ENCODE data around the gene RTP5.
"Not testable (repeated sequence)": the region's sequence is repeated elsewhere in the genome, so short reads cannot be mapped to it uniquely, and the experiment has no call there.

Gene RTP5

DNA sequence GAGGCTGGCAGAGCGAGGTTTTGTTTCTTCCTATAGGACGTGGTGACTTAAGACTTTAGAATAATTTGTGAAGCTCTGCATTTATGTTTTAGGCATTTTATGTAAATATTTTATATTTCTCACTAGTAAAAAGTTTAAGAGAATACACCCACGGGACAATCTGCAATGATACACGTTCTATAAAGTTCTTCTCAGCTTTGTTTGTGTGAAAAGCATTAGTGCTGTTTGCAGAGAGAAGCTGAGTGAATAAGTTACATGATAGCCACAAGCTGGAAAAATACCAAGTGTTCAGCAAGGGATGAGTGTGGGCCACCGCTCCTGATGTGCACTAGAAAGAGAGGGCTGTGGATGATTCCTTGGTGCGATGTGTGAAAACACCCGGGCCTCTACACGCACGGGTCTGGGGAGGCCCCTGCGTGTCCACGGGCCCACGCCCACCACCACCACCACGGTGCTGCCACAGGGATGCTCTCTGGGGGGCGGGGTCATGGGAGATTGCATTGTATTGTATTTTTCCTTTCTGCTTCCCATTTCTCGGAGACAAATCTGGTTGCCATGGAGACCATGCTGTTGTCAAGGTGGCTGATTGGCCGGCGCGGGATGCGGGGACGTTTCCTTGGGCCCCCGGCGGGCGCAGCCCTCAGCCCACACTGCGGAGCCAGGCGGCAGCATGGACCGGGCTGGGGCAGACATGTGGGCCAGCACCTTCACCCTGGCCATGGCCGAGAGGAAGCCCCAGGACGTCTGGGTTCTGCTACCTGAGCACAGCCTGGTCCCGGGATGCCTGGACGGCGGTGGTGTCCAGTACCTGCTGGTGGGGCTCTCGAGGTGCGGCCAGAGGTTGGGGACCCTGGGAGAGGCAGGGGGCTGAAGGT is at the start of gene RTP5:
Gene RTP5 (plus strand): TSS at position 643 of the 875 bp plus-strand sequence. CDS start 28 bp downstream, at position 671.
- no peak within 1 kb of the TSS for H3K27ac ChIP-seq
- DNase-seq (ENCODE audit: low read depth, low spot score) = no peak

DNA sequence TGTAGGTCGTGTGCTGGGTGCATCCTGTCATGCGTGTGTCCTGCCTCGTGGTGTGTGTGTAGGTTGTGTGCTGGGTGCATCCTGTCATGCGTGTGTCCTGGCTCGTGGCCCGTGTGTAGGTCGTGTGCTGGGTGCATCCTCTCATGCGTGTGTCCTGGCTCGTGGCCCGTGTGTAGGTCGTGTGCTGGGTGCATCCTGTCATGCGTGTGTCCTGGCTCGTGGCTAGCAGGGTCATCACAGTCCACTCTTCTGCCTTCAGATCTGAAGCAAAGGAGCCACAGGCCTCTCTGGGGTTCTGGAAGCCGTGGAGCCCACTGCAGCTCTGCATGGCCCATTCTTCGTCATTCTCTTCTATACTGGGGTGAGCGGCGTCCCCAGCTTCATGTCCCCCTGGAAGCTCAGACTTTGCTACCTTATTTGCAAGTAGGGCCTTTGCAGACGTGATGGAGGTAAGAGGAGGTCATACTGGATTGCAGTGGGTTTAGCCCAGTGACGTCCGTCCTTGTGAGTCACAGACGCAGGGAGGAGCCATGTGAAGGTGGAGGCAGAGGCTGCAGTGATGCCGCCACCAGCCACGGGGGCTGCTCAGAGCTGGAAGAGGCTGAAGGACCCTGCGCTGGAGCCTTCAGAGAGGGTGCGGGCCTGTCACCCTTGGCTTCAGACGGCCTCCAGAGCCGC is 49.4 kb upstream of the RTP5 start:
- not testable (repeated sequence) for DNase-seq (ENCODE audit: low read depth, low spot score); H3K27ac ChIP-seq

DNA sequence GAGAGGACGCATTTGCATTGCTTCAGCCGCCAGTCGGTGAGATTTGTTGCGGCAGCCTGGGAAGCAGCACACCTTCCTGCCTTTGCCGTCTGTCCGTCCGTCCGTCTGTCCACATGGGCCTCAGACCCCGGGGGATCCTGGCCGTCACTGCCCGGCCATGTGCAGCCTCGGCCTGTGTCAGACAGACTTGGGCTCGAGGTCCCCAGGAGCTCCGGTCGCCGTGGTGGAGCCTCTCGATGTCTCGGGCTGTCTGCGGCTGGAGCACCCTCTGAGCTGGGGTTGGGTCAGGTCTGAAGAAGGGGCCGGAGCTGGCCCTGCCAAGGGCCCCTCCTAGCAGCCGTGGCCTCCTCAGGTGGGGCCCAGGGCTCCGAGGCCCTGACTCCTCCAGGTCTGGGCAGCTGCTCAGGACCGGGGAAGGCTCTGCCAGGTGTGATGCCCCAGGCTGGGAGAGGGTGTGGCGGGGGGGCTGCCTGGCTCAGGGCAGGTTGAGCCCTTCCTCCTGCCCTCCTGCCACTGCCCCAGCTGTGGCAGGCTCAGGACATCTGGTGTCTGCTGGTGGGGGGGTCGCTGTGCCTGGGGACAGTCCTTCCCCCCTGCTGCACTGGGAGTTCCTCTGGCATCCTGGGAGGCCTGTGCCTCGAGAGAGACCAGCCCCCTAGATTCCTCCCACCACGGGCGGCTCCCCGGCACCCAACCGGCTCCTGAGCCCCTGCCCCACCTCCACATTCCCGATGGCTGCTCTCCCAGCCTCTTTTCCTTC is 48.7 kb upstream of the RTP5 start:
- DNase-seq (ENCODE audit: low read depth, low spot score) = no peak
- H3K27ac ChIP-seq = no peak overlapping the region

DNA sequence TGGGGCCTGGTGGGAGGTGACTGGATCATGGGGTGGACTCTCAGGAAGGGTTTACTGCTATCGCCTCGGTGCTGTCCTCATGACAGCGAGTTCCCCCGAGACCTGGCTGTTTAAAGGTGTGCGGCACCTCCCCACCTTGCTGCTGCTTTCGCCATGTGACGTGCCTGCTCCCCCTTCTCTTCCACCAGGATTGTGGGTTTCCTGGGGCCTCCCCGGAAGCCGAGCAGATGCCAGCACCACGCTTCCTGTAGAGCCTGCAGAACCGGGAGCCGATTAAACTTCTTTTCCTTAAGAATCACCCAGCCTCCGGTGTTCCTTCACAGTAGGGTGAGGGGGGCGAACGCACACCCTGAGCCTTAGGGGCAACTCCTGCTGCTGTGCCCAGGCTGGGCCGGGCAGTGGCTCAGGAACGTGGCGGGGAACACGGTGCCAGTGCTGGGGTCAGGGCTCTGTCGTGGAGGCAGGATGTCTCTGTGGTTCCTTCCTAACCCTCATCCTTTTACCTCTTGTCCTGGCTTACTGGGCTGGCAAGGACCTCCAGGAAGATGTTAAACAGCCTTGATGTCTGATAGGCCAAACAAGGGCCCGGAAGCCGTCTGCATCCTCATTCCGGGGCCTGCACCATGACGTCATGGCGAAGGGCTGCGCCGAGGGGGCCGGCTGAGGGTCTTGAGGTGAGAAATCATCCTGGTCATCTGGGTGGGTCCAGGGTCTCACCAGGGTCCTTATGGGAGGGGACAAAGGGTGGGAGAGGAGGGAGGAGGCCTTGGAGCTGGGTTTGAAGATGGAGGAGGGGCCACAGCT is 47.9 kb upstream of the RTP5 start:
- DNase-seq (ENCODE audit: low read depth, low spot score) = no peak
- no peak overlapping the region for H3K27ac ChIP-seq

DNA sequence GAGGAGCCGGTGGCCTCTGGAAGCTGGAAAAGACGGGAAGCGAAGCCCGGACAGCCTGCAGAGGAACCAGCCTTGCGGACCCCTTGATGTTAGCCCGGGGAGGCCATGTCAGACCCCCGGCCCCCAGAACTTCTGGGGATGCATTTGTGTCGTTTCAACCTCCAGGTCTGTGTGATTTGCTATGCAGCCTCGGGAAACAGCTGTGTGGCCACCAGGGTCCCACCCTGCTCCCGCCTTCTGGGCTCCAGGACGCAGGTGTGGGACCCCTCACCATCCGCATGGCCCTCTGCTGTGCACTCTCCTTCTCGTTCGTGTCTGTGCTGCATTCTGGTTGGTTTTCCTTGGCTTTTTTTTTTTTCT is 47.3 kb upstream of the RTP5 start:
- no peak for DNase-seq (ENCODE audit: low read depth, low spot score)
- H3K27ac ChIP-seq = no peak overlapping the region

DNA sequence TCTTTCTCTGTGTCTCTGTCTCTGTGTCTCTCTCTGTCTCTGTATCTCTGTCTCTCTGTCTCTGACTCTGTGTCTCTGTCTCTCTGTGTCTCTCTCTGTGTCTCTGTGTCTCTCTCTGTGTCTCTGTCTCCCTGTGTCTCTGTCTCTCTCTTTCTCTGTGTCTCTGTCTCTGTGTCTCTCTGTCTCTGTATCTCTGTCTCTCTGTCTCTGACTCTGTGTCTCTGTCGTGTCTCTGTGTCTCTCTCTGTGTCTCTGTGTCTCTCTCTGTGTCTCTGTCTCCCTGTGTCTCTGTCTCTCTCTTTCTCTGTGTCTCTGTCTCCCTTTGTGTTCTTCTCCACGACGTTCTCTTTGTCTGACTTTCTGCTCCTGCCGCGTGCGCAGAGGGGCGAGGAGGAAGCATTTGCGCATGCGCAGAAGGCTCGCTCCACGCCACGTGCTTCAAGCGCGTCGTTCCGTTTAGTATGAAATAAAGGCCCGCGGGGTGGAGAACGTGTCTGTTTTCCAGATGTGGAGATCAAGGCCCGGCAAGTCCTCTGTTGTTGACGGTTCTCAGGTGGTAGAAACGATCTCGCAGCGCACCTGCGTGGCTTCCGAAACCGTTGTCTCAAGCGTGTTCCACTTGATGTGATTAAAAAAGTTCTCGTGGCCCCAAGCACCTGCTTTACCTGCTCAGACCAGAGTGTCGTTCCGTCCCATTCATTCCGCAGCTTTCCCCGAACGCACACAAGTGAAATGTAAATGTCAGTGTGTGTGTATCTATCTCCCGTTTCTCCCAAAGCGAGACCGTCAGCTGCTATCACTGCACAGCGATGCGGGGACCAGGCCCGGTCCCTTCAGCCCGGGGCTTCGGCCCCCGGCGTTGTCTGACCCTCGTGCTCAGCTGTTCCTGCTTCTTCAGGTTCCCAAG is 45.7 kb upstream of the RTP5 start:
- DNase-seq (ENCODE audit: low read depth, low spot score); H3K27ac ChIP-seq: not testable (repeated sequence)

DNA sequence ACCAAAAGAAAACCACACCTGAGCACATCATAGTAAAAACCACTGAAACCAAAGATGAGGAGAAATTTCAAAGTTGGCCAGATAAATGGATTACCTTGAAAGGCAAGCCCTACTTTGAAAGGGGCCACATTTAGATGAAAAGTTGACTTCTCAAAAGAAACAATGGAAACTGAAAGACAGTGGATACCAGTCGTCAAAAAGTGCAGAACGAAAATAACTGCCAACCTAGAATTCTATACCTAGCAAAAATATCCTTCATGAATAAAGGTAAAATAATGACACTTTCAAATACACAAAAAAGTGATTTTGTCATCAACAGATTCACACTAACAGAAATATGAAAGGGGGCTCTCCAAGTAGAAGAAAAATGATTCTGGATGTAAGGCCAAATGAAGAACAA is 42.1 kb upstream of the RTP5 start:
- H3K27ac ChIP-seq = no peak overlapping the region
- DNase-seq (ENCODE audit: low read depth, low spot score) = no peak

DNA sequence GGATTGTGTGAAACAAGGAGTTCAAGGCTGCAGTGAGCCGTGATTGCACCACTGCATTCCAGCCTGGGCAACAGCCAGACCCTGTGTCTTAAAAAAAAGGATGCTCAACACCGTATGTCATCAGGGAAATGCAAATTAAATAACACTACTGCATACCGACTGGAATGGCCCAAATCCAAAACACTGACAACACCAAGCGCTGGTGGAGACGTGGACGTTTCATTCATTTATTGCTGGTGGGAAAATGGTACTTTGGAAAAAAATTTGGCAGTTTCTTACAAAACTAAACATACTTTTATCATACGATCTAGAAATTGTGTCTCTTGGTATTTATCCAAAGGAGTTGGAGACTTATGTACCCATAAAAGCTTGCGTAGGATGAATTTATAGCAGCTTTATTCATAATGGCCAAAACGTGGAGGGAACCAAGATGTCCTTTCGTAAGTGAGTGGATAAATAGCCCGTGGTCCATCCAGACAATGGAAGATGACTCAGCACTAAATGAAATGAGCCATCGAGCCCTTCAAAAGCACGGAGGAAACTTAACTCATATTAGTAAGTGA is 36.3 kb upstream of the RTP5 start:
- DNase-seq (ENCODE audit: low read depth, low spot score) = no peak
- no peak overlapping the region for H3K27ac ChIP-seq

DNA sequence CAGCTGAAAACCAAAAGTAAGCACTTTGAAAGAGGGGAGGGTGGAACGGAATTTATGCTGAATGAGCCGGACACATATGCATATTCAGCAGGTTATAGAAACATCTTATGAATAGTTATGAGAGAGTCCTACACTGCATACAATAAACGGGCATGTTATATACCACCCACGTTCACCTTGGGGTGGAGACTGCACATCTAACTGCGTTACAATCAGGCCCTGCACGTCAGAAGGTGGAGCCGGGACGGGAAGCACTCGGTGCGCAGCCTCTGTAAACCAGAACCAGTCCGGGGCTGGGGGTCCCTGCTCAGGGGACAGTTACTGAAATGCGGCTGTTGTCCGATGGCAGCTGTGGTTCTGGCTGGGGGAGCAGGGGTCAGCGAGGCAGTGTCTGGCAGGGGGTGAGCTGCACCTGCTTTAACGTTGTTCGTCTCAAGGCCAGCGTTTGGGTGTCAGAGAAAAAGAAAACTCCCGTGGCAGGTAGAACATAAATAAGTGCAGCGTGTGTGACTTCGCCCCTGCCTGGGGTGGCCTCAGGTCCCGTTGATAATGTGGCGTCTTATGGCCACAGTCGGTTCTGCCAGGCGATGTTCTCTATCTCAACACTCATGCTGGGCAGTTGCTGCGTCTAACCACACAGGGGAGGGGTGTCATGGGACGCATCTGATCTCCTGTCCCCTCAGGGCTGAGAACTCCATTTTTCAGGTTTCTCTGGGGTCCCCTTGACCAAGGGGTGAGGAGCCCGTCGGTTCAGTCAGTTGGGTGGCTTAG is 35.6 kb upstream of the RTP5 start:
- not testable (repeated sequence) for DNase-seq (ENCODE audit: low read depth, low spot score); H3K27ac ChIP-seq

DNA sequence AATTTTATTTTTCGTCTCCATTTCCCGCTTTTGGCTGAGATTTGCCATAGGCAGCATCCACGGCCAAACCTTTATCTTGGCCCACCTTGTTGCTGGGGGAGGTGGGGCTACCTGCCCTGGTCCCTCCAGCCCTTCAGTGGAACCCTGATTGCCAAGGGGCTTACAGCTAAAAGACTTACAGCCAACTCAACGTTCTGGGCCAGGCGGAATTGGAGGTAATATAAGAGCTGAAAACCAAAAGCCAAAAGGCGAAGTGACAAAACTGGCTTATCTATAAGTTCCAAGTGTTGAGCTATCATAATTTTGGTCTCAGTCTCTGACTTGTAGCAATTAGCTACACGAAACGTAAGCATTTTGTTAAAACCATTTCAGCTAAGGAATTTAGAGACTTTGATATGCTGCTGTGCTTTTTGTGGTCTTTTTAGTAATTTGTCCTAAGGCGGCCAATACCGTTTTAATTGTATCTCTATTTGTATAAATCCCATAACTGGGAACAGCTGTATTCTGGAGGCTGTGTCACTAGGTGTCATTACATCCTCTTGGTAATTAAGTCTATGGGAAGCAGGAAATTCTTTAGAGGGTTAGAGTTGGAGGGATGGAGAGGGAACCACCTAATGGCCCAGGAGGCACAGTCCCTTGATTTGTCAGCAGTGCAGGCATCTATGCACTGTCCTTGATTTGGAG is 34.9 kb upstream of the RTP5 start:
- no peak overlapping the region for H3K27ac ChIP-seq
- no peak for DNase-seq (ENCODE audit: low read depth, low spot score)

DNA sequence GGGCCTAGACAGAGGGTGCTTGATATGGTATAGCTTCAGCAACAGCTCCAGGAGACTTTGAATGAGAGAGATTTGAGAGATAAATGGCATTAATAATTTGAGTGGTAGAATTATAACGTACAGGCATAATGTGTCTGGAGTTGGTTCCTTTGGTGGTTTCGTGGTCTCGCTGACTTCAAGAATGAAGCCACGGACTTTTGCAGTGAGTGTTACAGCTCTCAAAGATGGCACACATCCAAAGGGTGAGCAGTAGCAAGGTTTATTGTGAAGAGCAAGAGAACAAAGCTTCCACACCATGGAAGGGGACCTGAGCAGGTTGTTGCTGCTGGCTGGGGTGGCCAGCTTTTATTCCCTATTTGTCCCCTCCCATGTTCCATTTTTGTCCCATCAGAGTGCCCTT is 33.9 kb upstream of the RTP5 start:
- H3K27ac ChIP-seq = no peak overlapping the region
- DNase-seq (ENCODE audit: low read depth, low spot score) = no peak

DNA sequence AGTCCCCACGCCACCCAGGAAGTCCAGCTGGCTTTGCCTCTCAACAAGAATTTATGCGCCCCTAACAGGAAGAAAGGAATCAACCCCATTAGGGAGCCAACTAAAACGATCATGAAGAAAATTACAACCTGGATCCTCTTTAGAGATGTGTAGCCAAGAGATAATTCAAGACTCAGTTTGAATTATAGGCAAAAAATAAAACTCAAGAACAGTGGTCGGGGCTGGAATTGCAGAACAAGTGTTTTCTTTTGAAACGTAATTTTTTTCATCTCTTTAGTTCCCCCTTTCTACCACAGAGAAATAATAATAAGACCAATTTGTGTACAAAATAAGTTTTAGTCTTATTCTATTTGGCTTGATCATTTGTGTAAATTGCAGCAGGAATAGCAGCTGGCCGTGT is 33.2 kb upstream of the RTP5 start:
- no peak overlapping the region for H3K27ac ChIP-seq
- DNase-seq (ENCODE audit: low read depth, low spot score) = no peak

DNA sequence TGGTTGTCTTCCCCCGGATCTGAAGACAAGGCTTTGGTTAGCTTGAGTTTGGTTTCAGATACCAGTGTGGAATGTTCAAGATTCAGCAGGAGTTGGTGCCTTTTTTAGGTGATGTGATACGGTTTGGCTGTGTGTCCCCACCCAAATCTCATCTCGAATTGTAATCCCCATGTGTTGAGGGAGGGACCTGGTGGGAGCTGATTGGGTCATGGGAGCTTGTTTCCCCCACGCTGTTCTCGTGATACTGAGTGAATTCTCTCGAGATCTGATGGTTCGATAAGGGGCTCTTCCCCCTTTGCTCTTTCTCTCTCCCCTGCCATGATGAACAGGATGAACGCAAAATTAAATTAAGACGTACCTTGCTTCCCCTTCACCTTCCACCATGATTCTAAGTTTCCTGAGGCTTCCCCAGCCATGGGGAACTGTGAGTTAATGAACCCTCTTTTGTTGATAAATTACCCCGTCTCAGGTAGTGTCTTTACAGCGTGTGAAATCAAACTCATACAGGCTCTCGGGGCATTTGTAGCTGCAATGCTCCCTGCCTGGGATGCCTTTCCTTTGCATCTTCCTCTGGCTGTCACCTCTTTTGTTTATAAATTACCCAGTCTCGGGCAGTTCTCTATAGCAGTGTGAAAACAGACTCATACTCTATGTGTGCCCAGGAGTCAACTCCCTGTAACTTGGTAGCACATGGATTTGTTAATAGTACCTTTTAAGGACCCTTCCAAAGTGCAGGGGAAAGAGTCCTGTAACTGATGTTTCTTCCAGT is 32.1 kb upstream of the RTP5 start:
- no peak for DNase-seq (ENCODE audit: low read depth, low spot score)
- H3K27ac ChIP-seq = no peak overlapping the region

DNA sequence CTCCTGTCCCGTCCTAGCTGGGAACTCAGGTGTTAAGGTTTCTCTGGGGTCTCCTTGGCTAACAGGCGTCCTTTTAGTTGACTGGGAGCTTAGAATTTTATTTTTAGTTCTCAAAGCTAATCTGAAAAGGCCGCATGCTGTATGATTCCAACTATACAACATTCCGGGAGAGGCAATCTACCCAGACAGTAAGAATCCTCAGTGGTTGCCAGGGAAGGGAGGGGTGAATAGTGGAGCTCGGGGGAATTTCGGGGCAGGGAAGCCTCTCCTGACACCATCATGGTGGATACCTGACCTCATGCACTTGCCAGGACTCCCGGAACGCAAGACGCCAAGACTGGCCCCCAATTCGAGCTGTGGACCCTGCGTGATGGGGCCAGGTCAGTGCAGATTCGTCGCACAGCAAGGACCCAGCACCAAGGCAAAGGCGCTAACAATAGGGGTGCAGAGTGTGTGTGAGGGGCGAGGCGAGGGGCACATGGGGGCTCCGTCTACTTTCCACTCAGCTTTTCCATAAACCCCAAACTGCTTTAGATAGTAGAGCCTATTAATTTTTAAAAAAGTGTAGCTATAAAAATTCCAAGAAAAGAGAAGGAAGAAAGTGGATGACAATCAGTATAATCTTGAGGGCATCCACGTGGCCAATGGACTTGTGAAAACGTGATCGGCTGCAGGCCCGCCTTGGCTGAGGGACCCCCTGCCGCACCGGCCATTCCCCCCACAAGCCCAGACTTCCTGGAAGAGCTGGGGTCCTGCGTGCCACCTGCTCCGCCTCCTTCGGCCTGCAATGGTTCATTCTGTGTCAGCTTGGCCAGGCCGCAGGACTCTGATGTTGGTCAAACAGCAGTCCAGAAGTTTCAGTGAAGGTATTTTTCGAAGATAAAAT is 28.1 kb upstream of the RTP5 start:
- DNase-seq (ENCODE audit: low read depth, low spot score) = no peak
- H3K27ac ChIP-seq = no peak overlapping the region

DNA sequence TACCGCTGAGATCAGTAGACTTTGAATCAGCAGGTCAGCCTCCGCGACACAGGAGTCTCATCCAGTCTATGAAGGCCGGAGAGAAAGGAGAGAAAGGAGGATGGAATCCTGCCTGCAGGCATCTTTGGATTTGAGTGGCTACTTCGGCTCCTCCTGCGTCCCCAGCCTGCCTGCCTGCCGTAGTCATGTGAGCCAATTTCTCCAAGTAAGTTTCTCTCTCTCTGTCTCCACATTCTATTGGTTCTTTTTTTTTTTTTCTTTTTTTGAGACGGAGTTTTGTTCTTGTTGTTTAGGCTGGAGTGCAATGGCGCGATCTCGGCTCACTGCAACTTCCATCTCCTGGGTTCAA is 27.5 kb upstream of the RTP5 start:
- DNase-seq (ENCODE audit: low read depth, low spot score) = no peak
- H3K27ac ChIP-seq = no peak overlapping the region

DNA sequence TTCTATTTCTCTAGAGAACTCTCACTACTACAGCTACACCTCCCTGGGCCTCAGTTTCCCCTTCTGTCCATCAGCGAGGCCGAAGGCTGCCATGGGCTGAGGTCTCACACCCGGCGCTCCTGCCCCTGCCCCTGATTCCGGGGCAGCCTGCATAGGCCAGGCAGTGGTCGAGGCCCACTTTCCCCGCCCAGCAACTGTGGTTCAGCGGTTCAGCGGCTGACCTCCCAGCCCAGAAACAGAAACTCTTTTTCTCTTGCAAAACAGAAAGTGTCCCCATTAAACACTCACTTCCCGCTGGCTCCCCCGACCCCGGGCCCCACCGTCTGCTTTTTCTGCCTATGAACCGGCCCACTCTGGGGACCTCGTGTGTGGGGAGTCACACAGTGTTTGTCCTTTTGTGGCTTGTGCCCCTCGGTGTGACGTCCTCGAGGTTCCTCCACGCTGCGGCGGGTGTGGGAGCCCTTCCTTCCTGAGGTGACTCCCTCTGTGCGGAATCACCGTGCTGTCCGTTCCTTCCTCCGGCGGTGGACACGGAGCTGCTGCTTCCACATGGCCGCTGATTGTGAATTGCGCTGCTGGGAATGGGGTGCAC is 26.8 kb upstream of the RTP5 start:
- H3K27ac ChIP-seq = no peak overlapping the region
- no peak for DNase-seq (ENCODE audit: low read depth, low spot score)

Data from epithelial cell of prostate (primary cell).